GM23338 (cell line): Measurements from ENCODE around the gene ICOS. TPM values are rescaled to one million over a fixed set of nuclear protein-coding genes. Genes with fewer than 3 reads are reported as not detected.

Source experiments
- ATAC-seq: fragments of 200-7000 bp; cut with Tn5 transposase; 3 replicates; pipeline ENCODE4 v1.9.1; 2020
- DNase-seq: peaks from one replicate; pipeline ENCODE4 v3.0.0-alpha.2; 2015; ENCODE audit warnings: low spot score
- H2AFZ ChIP-seq: fragments of 200-600 bp; sonication (generic); 2 replicates; pipeline ENCODE4 v1.8.0; 2016; ENCODE audit warnings: antibody characterized with exemption, mild to moderate bottlenecking, moderate library complexity
- H3F3A ChIP-seq: fragments of 200-600 bp; sonication (generic); replicated peaks from 2 replicates; pipeline ENCODE4 v1.8.0; 2017; ENCODE audit warnings: antibody characterized with exemption, mixed run types, low read depth
- H3K27ac ChIP-seq: fragments of 200-600 bp; sonication (generic); 2 replicates; pipeline ENCODE4 v1.6.1; 2016; ENCODE audit warnings: low read depth
- H3K27me3 ChIP-seq: fragments of 200-600 bp; sonication (generic); 2 replicates; pipeline ENCODE4 v1.8.0; 2016; ENCODE audit warnings: mild to moderate bottlenecking, mixed run types, moderate library complexity; ENCODE audit not compliant: insufficient read depth
- H3K36me3 ChIP-seq: fragments of 200-600 bp; sonication (generic); 2 replicates; pipeline ENCODE4 v1.8.0; 2016; ENCODE audit warnings: mild to moderate bottlenecking; ENCODE audit not compliant: insufficient read depth
- H3K4me1 ChIP-seq: fragments of 200-600 bp; sonication (generic); 2 replicates; pipeline ENCODE4 v1.8.0; 2016; ENCODE audit warnings: mild to moderate bottlenecking, moderate library complexity; ENCODE audit not compliant: insufficient read depth
- H3K4me2 ChIP-seq: fragments of 200-600 bp; sonication (generic); 2 replicates; pipeline ENCODE4 v1.7.1; 2017; ENCODE audit warnings: mixed run types
- H3K4me3 ChIP-seq: fragments of 200-600 bp; sonication (generic); 2 replicates; pipeline ENCODE4 v1.6.1; 2016; ENCODE audit warnings: mixed run types
- H3K79me2 ChIP-seq: fragments of 200-600 bp; sonication (generic); replicated peaks from 2 replicates; pipeline ENCODE4 v1.8.0; 2017; ENCODE audit warnings: mild to moderate bottlenecking; ENCODE audit not compliant: insufficient read depth
- H3K9me2 ChIP-seq: fragments of 200-600 bp; sonication (generic); 2 replicates; pipeline ENCODE4 v1.8.0; 2017; ENCODE audit not compliant: insufficient read depth
- H4K20me1 ChIP-seq: fragments of 200-600 bp; sonication (generic); replicated peaks from 2 replicates; pipeline ENCODE4 v1.8.0; 2017; ENCODE audit warnings: mild to moderate bottlenecking; ENCODE audit not compliant: insufficient read depth
- H3K27ac Mint-ChIP-seq: 2 replicates; pipeline ENCODE4 v1.8.0; 2020; ENCODE audit warnings: inconsistent platforms, mild to moderate bottlenecking, moderate library complexity, mixed read lengths
- H3K27me3 Mint-ChIP-seq: 3 replicates; pipeline ENCODE4 v1.8.0; 2022; ENCODE audit warnings: low read depth, mild to moderate bottlenecking, moderate library complexity, mixed read lengths, inconsistent platforms; ENCODE audit not compliant: insufficient read depth, poor library complexity
- H3K36me3 Mint-ChIP-seq: 3 replicates; pipeline ENCODE4 v1.8.0; 2021; ENCODE audit warnings: low read depth, mild to moderate bottlenecking, inconsistent platforms, moderate library complexity, mixed read lengths
- H3K4me1 Mint-ChIP-seq: 3 replicates; pipeline ENCODE4 v1.8.0; 2020; ENCODE audit warnings: mild to moderate bottlenecking, inconsistent platforms, mixed read lengths
- H3K4me3 Mint-ChIP-seq: 3 replicates; pipeline ENCODE4 v1.8.0; 2021; ENCODE audit warnings: moderate library complexity, mild to moderate bottlenecking, inconsistent platforms, mixed read lengths
- H3K9me3 Mint-ChIP-seq: 3 replicates; pipeline ENCODE4 v1.8.0; 2020; ENCODE audit warnings: moderate library complexity, mild to moderate bottlenecking, inconsistent platforms, mixed read lengths
- CREB1 ChIP-seq: fragments of 250-450 bp; sonication (Bioruptor Pico); IDR thresholded peaks from 2 replicates; pipeline ENCODE4 v1.5.0; 2020; ENCODE audit warnings: low read depth, mild to moderate bottlenecking, moderate library complexity
- CTCF ChIP-seq, 2 experiments: fragments of 200-600 bp in 1 of 2; sonication (generic) in 1 of 2; conservative IDR thresholded peaks; 2 replicates each; pipeline versions ENCODE4 v1.5.1 to v1.6.1; 2016 to 2017; ENCODE audit warnings: antibody characterized with exemption in 2 of 2, low read depth in 2 of 2, mild to moderate bottlenecking in 2 of 2, moderate library complexity in 1 of 2
- ETS1 ChIP-seq: IDR thresholded peaks from 2 replicates; pipeline ENCODE4 v1.6.1; 2016; ENCODE audit warnings: antibody characterized with exemption
- EZH2 ChIP-seq: fragments of 200-600 bp; sonication (generic); IDR thresholded peaks from one replicate; pipeline ENCODE4 v1.8.0; 2017; ENCODE audit warnings: antibody characterized with exemption, mild to moderate bottlenecking, low read depth; ENCODE audit not compliant: unreplicated experiment
- JUNB ChIP-seq: IDR thresholded peaks from one replicate; pipeline ENCODE4 v1.6.1; 2016; ENCODE audit warnings: antibody characterized with exemption; ENCODE audit not compliant: unreplicated experiment
- NANOG ChIP-seq: IDR thresholded peaks from 2 replicates; pipeline ENCODE4 v1.6.1; 2016; ENCODE audit warnings: antibody characterized with exemption, borderline replicate concordance
- POLR2AphosphoS5 ChIP-seq: IDR thresholded peaks from 2 replicates; pipeline ENCODE4 v1.6.1; 2016; ENCODE audit warnings: antibody characterized with exemption, low read depth
- REST ChIP-seq: IDR thresholded peaks from one replicate; pipeline ENCODE4 v1.6.1; 2018; ENCODE audit warnings: antibody characterized with exemption; ENCODE audit not compliant: unreplicated experiment
- STAT1 ChIP-seq: IDR thresholded peaks from one replicate; pipeline ENCODE4 v1.6.1; 2016; ENCODE audit warnings: antibody characterized with exemption; ENCODE audit not compliant: unreplicated experiment
- ZNF331 ChIP-seq: fragments of 250-450 bp; sonication (Bioruptor Pico); IDR thresholded peaks from 2 replicates; pipeline ENCODE4 v1.5.0; 2020; ENCODE audit warnings: low read depth, mild to moderate bottlenecking, moderate library complexity
- polyA plus RNA-seq: library from polyadenylated mRNA; unstranded; fragments of >200 nt; fragmentation: Nextera tagmentation; extraction: Ambion mirVana; gene quantifications from 2 replicates; pipeline ENCODE4 v1.2.1, GENCODE V29; 2016
- total RNA-seq: library from RNA; depleted of rRNA; stranded (reverse); fragments of >200 nt; shearing (Covaris generic); gene quantifications from 2 replicates; pipeline ENCODE4 v1.2.3, GENCODE V29; 2014

Gene ICOS
- total and polyA plus RNA-seq, 2 experiments from 2014 or later, result not detected

GRCh38 chr2:203918839-203919238, 17.7 kb upstream of the ICOS start:
- Histone ChIP-seq H3K79me2 (no peaks in the 10 kb centered on the region), H3K4me2 (no peak overlapping the region), H3K27me3 (no peaks in the 10 kb centered on the region), H3K9me2 (no peaks in the 10 kb centered on the region), H3K27ac (no peak overlapping the region), H3K4me3 (no peak overlapping the region), H3K4me1 (no peaks in the 10 kb centered on the region), H3K36me3 (no peaks in the 10 kb centered on the region), H4K20me1 (no peaks in the 10 kb centered on the region), H2AFZ (no peak overlapping the region; the same call in 1 of the 2 replicates), H3F3A (no peaks in the 10 kb centered on the region)
- H3K27ac Mint-ChIP-seq, result no peak overlapping the region
- DNase-seq, result no peak
- TF ChIP-seq CREB1 (CRISPR knock-in tag) (no peak), ETS1 (no peak), CTCF (conservative IDR thresholded peaks at IDR 0.05; ENCODE audit: low read depth in 2 of 2) (peak in 1 of 2 experiments; percentile 11; a peak in 1 of 4 replicates), REST (no peak), POLR2AphosphoS5 (no peak)
- H3K4me1 Mint-ChIP-seq, result peaks cover 10% of the 10 kb centered on the region; the same call in 2 of the 3 replicates
- H3K9me3 Mint-ChIP-seq, result no peaks in the 10 kb centered on the region
- no peak for ATAC-seq
- H3K27me3 Mint-ChIP-seq, result no peaks in the 10 kb centered on the region
- H3K36me3 Mint-ChIP-seq, result no peaks in the 10 kb centered on the region
- no peak overlapping the region for H3K4me3 Mint-ChIP-seq

GRCh38 chr2:203925512-203926158, 10.9 kb upstream of the ICOS start:
- H3K27me3 Mint-ChIP-seq, result no peaks in the 10 kb centered on the region
- H3K4me1 ChIP-seq, result no peaks in the 10 kb centered on the region
- no peaks in the 10 kb centered on the region for H3K36me3 Mint-ChIP-seq

More at GRCh38 chr2:203925512-203926158, 10.9 kb upstream of the ICOS start:
- Histone ChIP-seq H3K4me2 (no peak overlapping the region), H4K20me1 (no peaks in the 10 kb centered on the region), H3K4me3 (no peak overlapping the region), H3K9me2 (no peaks in the 10 kb centered on the region), H3K27ac (no peak overlapping the region), H3F3A (no peaks in the 10 kb centered on the region), H2AFZ (no peak overlapping the region), H3K27me3 (no peaks in the 10 kb centered on the region), H3K36me3 (no peaks in the 10 kb centered on the region), H3K79me2 (no peaks in the 10 kb centered on the region)
- no peaks in the 10 kb centered on the region for H3K4me1 Mint-ChIP-seq
- ATAC-seq (no peak), DNase-seq (no peak)
- H3K27ac Mint-ChIP-seq, result no peak overlapping the region
- TF ChIP-seq STAT1 (no peak), ZNF331 (CRISPR knock-in tag) (no peak), POLR2AphosphoS5 (no peak), JUNB (no peak), EZH2 (no peak), NANOG (no peak)
- H3K9me3 Mint-ChIP-seq, result no peaks in the 10 kb centered on the region
- no peak overlapping the region for H3K4me3 Mint-ChIP-seq
